GM12875 (cell line): ENCODE data around the gene PANK4.
"Not testable (repeated sequence)": the region's sequence is repeated elsewhere in the genome, so short reads cannot be mapped to it uniquely, and the experiment has no call there.

ENCODE experiments used
- H3K4me3 ChIP-seq: one replicate; pipeline ENCODE4 v1.5.1; 2011; ENCODE audit warnings: low read depth, low read length, control low read depth
- CTCF ChIP-seq: IDR thresholded peaks from 2 replicates; pipeline ENCODE4 v1.5.1; 2011; ENCODE audit warnings: low read depth, mild to moderate bottlenecking, control low read depth, inconsistent platforms, low read length, moderate library complexity, borderline replicate concordance; ENCODE audit not compliant: insufficient read depth

Gene PANK4

GRCh38 chr1:2556678-2557481 is 30.5 kb upstream of the PANK4 start:
- no peak for TF ChIP-seq CTCF
- H3K4me3 ChIP-seq: peak overlapping the region; percentile 92

GRCh38 chr1:2556277-2556677 is 29.9 kb upstream of the PANK4 start, which contains the start of gene TNFRSF14:
Gene TNFRSF14 (plus strand): TSS chr1:2556371. CDS start chr1:2556665, 294 bp downstream.
- peak within 1 kb of the TSS; percentile 92 for H3K4me3 ChIP-seq
- TF ChIP-seq CTCF: peak; percentile 26; the same call in 1 of the 2 replicates

GRCh38 chr1:2555634-2556276 is 29.4 kb upstream of the PANK4 start:
- no peak for TF ChIP-seq CTCF
- H3K4me3 ChIP-seq: peak overlapping the region; percentile 92

- peak overlapping the region; percentile 92 for H3K4me3 ChIP-seq
- TF ChIP-seq CTCF: peak; percentile 82
These were observed 28.4 kb upstream of the PANK4 start for GRCh38 chr1:2554621-2555387.

GRCh38 chr1:2553871-2554620 is 27.6 kb upstream of the PANK4 start:
- no peak for TF ChIP-seq CTCF
- H3K4me3 ChIP-seq: no peak overlapping the region

- H3K4me3 ChIP-seq: not testable (repeated sequence)
These were observed 26.7 kb upstream of the PANK4 start for GRCh38 chr1:2553076-2553475.

- no peak for TF ChIP-seq CTCF
These were observed 25.8 kb upstream of the PANK4 start for GRCh38 chr1:2552189-2552588.

GRCh38 chr1:2551544-2551943 is 25.1 kb upstream of the PANK4 start:
- not testable (repeated sequence) for H3K4me3 ChIP-seq

More at GRCh38 chr1:2552189-2552588, 25.8 kb upstream of the PANK4 start:
- H3K4me3 ChIP-seq: no peak overlapping the region

GRCh38 chr1:2550309-2550861 is 24.0 kb upstream of the PANK4 start:
- not testable (repeated sequence) for H3K4me3 ChIP-seq

- H3K4me3 ChIP-seq: peak overlapping the region; percentile 23
These were observed 23.1 kb upstream of the PANK4 start for GRCh38 chr1:2549367-2550029.
